Stimulated activated CD8-positive, alpha-beta memory T cell treated with anti-CD3 and anti-CD28 coated beads, Interleukin-12 subunit alpha, Interleukin-12 subunit beta, amount 100 ng/mL, for 24 hours (primary cell): Measurements from ENCODE around the gene PPP2R2D.
"Not testable (repeated sequence)": the region's sequence is repeated elsewhere in the genome, so short reads cannot be mapped to it uniquely, and the experiment has no call there.

Experiments used
- DNase-seq: peaks from one replicate; pipeline ENCODE4 v3.0.0-alpha.2; 2020; ENCODE audit errors: extremely low read depth

The PPP2R2D gene

DNA sequence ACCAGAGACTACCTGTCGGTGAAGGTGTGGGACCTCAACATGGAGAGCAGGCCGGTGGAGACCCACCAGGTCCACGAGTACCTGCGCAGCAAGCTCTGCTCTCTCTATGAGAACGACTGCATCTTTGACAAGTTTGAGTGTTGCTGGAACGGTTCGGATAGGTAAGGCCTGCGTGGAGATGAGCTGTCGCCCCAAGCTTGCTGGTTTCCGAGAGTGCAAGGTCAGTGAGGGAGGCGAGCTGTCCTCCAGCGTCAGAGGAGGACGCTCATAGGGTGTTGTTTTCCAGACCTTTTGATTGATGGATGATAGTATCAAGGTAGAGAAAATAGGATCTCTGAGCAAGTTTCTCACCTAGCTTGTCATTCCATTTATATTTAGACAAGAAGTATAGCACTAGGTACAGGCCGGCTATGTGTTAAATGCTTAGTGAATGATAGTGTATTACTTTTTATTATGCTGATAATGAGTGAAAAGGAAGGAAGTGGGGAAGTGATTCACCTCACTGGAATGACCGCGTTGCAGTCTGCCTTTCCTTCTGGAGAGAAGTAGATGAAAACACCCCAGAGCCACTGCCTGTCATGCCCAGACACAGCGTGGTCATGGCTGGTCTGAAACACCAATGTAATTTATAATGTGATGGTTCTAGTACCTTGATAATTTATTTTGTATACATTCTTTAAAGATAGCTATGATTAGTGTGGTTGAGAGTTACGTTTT, 47.0 kb downstream of the PPP2R2D start:
- DNase-seq = no peak

DNA sequence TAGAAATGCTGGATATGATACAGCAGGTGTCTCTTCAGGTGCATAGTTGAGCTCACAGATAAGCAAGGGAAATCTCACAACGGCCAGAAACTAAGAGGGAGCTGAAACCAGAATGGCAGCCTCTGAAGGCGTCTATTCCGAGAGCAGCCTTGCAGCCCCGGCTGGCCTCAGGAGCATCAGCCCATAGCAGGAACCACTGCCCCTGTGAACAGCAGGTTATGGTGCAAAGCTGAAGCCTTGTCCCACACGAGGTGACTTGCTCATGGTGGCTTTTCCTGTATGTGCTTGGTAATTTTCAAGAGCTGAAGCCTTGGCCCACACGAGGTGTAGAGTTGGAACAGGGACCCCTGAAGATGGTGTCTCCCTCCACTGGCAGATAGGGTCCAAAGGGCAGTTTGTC, 47.7 kb downstream of the PPP2R2D start:
- DNase-seq = no peak

DNA sequence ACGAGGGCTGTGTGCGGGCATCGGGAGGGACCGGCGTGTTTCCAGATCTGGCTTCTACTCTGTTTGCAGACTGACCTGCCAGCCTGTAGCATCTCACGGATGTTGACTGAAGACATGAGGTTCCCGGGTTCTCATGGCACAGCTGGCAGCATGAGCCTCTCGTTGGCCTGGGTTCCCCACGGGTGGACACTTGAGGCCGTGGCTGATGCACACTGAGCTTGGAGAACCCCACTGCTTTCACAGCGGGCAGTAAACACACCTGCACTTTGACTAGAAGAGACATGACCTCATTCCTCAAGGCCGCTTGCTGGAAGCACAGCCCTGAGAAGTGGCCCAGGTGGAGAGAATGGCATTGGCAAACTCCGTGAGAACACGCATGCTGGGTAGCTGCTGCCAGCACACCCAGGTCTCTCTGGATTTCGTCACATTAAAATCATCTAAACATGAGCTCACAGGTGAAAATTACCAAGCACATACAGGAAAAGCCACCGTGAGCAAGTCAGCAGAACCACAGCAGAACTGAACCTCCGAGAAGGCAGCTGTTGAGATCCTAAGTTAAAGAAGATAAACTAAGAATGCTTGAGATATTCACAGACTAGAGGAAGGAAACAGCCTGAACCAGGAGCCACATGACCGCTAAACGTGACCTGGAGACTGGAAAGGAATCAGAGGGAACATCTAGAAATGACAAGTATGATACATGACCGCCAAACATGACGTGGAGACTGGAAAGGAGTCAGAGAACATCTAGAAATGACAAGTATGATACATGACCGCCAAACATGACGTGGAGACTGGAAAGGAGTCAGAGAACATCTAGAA, 48.4 kb downstream of the PPP2R2D start:
- DNase-seq = no peak

DNA sequence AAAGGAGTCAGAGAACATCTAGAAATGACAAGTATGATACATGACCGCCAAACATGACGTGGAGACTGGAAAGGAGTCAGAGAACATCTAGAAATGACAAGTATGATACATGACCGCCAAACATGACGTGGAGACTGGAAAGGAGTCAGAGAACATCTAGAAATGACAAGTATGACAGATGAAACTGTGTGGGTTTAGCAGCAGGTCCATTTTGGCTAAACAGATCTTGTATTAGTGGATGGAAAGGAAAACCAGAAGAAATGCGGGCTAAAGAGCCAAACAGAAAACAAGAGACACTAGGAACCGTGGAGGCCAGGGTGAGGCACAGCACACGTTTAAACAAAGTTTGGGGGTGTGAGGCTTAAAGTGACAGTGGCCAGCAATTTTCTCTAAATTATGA, 49.1 kb downstream of the PPP2R2D start:
- DNase-seq = not testable (repeated sequence)

DNA sequence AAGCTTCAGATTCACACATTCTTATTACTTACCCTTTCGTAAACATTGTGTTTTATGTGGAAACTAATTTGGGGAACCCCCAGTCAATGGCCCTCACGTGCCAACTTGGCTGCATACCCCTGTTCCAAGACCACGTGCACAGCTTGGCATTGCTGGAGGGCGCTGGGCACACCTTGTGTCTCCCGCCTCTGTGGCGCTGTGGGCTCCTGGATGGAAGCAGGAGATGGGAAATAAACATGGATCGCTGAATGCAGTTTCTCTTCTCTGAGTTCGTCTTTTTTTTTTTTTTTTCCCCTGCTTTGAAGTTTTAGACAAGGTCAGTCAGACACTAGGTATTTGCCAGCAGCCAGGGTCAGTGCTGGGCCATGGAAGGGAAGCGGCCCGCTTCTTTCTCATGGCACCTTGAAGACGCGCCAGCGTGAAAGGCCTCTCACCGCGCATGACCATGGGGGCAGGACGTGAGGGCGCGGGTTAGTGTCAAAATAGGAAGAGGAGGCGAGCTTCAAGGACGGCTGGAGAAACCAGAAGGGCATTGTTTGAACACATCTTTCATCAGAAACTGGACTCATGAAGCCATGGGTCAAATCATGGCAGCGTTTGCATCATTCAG, 53.7 kb downstream of the PPP2R2D start:
- DNase-seq = no peak

DNA sequence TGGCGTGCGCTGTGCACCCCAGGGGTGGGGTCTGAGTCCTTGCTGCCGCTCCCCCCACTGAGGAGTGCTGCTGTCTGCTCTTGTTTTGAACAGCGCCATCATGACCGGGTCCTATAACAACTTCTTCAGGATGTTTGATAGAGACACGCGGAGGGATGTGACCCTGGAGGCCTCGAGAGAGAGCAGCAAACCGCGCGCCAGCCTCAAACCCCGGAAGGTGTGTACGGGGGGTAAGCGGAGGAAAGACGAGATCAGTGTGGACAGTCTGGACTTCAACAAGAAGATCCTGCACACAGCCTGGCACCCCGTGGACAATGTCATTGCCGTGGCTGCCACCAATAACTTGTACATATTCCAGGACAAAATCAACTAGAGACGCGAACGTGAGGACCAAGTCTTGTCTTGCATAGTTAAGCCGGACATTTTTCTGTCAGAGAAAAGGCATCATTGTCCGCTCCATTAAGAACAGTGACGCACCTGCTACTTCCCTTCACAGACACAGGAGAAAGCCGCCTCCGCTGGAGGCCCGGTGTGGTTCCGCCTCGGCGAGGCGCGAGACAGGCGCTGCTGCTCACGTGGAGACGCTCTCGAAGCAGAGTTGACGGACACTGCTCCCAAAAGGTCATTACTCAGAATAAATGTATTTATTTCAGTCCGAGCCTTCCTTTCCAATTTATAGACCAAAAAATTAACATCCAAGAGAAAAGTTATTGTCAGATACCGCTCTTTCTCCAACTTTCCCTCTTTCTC, 55.0 kb downstream of the PPP2R2D start:
- DNase-seq = no peak

DNA sequence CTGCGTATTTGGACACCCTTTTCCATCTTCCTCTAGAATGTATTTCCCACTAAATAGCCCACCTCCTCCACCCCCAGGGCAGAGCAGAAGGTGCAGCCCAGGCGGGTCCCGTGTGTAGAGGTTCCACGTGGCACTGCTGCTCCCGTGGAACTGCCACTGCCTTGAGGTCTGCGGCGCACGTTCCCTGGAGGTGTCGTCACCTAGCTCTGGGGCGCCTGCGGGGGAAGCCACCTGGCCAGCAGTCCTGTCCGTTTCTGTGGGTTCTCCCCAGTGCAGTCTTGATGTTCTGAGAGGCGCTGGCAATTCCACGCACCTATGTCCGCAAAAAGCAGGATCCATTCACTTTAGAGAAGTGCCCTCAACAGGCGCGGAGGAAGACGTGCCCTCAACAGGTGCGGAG, 59.0 kb downstream of the PPP2R2D start:
- DNase-seq = no peak

DNA sequence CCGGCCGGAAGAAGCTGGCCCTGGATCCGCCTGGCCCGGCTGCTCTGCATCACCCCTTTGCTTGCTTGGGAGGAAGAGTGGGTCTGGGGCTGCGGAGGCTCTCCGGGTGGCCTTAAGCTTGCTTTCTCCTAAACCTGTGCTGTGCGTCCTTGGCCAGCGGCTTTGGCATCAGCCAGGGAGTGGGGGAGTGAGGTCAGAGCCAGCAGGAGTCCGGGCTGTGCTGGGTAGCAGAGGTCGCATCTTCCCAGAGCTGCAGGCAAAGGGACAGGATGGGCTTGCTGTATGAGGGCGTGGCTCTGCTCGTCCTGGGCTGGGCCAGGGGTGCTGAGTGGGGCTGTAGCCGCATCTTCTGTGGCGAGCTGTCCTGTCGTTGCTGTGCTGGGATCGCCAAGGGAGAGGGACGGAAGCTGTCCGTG, 59.8 kb downstream of the PPP2R2D start:
- no peak for DNase-seq

DNA sequence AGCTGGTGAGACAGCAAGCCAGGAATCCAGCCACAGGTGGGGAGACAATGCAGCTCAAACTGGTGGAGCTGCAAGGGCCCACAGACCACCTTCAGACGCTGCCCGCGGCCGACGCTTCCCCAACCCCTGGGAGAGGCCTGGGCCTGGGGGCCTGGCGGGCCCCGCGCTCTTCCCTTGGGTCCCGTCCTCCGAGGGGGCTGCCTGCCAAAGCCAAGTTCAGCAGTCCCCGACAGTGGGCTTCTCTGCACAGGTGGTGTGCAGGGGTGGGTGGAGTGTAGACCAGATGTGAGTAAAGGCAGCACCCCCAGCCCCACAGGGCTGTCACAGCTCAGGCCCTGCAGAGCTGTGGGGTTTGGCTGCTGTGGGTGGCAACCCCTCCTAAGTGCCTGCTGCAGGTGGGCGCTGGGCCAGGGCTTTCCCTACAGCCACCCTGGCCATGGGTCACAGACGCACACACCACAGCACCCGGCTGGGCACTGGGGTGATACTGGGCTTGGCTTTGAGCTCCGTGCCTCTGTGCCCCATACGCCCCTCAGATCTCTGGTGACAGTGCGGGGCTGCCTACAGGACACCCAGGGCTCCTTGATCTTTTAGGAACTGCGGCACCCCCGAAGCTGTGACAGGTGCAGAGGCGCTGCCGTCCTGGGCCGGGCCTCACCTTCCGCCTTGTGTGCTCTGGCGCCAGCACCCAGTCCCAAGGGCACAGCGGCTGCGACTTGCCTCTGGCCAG, 60.4 kb downstream of the PPP2R2D start:
- DNase-seq = no peak

DNA sequence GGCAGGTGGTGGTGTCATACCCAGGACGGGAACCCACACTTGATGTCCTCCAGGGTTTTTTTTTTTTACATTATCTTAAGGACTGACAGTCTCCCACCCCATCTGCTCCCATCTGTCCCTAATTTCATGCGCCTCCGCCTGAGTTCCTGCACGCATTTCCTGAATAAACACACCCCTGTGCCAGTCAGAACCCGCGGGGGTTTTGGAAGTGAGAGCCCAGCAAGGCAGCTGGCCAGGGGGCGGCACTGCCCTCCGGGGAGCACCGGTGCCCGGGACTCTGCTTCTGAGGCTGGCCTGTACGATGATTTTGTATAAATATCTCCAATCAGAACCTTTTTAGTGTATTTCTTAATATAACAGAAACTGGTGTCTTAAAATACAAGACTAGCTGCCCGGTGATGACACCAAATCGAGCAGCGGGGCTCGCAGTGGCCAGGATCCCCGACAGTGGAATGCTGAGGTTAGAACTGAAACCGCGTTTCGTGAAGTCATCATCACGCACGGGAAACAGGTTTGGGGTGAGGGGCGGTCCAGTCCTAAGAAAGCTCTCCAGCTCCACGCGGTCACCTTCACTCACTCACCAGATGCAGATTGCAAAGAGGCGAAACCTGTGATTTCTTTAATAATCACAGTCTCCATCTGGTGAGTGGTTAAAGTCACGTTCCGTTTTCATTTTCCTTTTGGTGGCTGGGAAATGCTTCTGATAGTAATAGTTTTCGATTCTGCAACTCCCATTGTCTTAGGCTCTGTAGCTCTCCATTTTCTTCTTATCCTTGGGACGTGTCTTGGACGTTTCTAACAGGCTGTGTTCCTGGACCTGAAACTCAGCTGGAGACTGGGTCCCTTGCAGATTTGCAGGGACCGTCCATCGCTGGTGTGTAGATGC, 61.2 kb downstream of the PPP2R2D start:
- DNase-seq = no peak

DNA sequence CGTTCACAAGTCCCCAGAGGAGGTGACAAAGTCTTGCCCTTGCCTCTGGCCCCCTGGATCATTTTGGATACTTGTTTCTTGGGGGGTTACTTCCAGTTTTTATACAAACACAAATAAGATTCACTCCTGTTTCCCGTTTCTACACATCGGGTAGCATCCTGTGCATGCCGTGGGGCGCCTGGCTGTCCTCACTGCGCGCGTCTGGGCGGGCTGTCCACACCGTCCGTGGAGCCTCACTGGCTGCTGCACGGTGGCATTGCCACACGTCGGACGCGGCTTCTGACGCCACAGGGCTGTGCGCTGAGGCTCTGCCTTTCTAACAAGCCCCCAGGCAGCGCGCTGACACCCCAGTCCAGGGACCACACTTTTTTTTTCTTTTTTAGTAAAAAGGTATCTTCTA, 62.5 kb downstream of the PPP2R2D start:
- no peak for DNase-seq

DNA sequence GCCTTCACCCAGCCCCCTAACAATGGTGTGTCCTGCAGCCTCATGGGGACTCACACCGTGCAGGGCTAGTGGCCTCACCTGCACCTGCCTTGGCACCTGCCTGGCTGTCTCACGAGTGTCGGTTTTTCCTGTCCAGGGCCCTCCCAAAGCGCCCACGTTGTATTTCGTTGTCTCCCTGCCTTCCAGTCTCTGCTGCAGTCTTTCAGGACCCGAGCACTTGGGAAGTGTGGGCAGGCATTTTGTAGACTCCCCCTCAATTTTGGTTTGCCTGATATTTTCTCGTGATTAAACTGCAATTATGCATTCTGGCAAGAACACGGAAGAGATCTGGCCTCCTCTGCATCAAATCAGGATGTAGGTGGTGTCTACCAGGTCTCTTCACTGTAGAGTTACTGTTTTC, 63.0 kb downstream of the PPP2R2D start:
- DNase-seq = no peak

DNA sequence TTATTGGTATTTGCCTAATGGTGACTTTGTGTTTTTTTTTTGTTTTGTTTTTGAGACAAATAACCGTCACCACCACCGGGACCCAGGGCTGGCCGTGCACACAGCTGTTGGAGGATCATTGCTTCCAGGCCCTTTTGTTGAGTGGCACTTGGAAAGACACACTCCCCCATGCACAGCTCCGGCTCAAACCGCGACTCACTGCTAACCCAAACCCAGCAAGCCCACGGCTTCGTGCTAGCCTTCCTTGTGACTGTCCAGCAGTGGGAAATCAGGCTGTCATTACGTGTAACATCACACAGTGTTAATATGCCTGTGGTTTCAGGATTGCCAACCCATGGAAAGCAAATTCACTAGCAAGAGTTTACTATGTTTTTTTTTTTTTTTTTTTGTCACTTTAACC, 63.5 kb downstream of the PPP2R2D start:
- no peak for DNase-seq

DNA sequence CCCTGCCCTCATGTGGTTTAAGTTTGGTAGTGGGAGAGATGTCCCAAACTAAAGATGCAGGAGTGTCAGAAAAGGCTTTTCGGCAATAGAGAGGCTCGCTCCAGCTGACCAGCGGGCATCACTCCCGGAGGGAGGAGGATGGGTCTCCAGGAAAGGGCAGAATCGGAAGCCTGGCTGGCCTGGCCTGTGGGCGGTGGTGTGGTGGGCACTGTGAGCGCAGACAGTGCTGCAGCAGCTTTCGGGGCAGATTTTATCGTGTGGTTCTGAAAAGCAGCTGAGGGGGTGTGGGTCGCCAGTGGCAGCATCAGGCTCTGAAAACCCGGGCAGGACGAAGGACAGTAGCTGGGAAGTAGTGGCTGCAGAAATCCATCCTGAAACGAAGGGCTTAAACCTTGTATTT, 68.1 kb downstream of the PPP2R2D start:
- DNase-seq = no peak

DNA sequence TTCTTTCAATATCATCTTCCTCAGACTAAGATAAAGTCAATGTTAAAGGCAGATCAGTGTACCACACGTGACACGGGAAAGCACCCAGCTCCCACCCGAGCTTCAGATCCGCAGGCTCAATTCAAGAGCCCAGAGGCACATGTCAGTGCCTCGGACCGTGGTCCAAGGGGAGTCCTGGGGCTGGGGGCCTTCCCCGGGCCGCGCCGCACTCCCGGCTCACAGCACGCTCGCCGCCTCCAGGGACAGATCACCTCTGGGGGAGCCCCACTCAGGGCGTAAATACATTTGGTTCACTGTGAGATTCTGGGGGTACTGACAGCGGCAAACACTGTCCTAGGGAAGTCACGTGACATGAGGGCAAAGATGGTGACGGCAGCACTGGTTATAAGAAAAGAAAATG, 70.1 kb downstream of the PPP2R2D start:
- no peak for DNase-seq

DNA sequence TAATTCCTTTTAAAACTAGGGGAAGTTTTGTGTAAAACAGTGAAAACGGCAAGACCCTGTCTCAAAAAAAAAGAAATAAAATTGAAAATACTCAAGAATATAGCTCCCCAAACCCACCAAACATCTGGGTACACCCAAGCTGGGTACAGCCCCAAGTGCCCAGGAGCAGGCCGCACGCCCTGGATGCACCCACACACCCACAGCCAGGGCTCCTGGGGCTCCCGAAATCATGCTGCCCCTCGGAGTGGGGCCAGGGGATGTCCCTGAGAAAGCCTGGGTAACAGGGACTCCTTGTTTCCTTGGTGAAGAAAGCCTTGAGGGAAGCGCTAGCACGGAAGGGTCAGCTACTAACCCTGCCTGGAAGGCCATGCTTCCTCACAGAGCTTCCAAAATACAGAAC, 70.8 kb downstream of the PPP2R2D start:
- no peak for DNase-seq

DNA sequence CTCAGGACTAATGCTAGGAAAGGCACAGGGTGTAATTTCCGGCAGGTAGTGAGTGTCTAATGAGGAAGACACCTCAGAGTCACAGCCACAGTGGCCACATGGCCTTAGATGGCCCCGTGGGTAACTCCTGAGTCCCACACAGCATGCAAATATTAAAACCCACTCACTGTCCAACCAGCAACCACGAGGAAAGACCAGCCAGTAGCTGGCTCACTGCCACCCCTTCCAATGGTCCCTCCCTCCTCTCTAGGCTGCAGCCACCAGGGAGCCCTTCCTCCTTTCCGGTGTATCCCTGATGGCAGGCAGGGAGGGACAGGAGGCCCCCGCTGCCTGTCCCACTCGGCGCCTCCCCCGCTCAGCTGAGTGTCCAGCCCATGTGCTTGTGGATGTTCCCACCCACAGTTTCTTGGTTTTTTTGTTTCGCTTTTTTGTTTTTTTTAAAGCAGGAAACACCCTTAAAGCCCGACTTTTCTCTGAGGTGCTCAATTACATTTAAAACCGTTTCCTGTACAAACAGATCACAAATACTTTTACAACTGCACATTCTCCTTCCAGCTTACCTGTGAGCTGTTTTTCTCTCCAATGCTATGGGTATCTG, 71.8 kb downstream of the PPP2R2D start:
- no peak for DNase-seq

DNA sequence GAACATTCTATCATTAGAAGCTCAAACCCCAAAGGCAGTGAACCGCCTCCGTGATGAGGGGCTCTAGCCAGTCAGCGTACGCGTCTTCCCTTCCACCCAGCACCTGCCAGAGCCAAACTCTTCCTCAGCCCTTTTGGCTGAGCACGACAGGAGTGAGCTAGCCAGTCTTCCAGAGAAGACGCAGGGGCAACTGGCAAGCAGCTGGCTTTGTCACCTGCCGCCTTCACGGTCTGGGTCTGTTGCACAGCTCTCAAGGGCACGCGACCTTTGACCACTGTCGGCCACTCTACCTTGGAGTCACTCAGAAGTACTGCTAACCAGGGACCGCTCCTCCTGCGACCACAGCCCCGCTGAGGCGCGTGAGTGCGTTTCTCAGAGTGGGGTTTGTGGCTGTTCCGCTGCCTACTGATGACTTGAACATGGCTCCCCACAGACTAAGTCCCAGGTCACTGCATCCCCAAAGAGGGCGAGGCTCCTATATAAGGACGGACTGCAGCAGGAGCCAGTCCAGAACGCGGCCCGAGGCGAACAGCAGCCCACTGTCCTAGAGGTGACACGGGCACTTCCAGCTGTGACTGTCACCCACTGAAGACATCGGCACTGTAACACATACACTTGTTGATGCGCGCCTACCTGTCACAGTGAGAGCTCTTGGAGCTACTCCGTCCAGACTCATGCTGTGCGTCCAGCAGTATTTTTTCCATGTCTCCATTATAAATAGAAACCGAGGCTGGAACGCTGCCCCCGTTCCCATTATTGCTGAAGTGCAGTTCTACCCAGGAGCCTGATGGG, 72.5 kb downstream of the PPP2R2D start:
- DNase-seq = no peak
